HepG2 (cell line): ENCODE data around the gene ZNF485. TPM values are rescaled to one million over a fixed set of nuclear protein-coding genes. Genes with fewer than 3 reads are reported as not detected.

Source experiments
- ATAC-seq: fragments of 200-7000 bp; cut with Tn5 transposase; 3 replicates; pipeline ENCODE4 v1.9.1; 2020; ENCODE audit warnings: mild to moderate bottlenecking, moderate library complexity
- BruUV-seq: library from RNA; stranded (reverse); fragments of 400-500 nt; replicated peaks from 2 replicates; lab custom pipeline; 2021; lab: Mats Ljungman, UMichigan
- CTCF ChIA-PET: fragments of 300-600 bp; formaldehyde crosslinking; extraction: SDS; loops from one replicate; lab custom pipeline; 2021; ENCODE audit warnings: low total read pairs, inconsistent platforms, low intra/inter-chr PET ratio; lab: Yijun Ruan, JAX
- POLR2A ChIA-PET: fragments of 350-600 bp; sonication (Branson Sonifier 250); formaldehyde crosslinking; loops from one replicate; lab custom pipeline; 2020; ENCODE audit warnings: antibody characterized with exemption, inconsistent platforms; lab: Yijun Ruan, JAX
- DNase-seq: peaks from one replicate; pipeline ENCODE4 v3.0.0-alpha.2; 2015; ENCODE audit warnings: low spot score
- FAIRE-seq: peaks from 3 replicates; lab custom pipeline; 2011; peaks lifted over from hg19 to GRCh38; lab: Jason Lieb, UNC
- H2AFZ ChIP-seq: one replicate; pipeline ENCODE4 v1.6.1; 2011; ENCODE audit warnings: low read length, inconsistent platforms
- H3K27ac ChIP-seq: fragments of 300-600 bp; 3 replicates; pipeline ENCODE4 v1.8.0; 2011; ENCODE audit warnings: mixed run types, mild to moderate bottlenecking, mixed read lengths, low read length, inconsistent platforms; ENCODE audit not compliant: insufficient read depth; ENCODE audit errors: extremely low read length
- H3K27me3 ChIP-seq, 2 experiments: fragments of 200-600 bp in 1 of 2; 2 replicates in 1 of 2; 3 replicates in 1 of 2; pipeline versions ENCODE4 v1.6.0 to v1.8.0; 2011; ENCODE audit warnings: low read length in 2 of 2, mild to moderate bottlenecking in 2 of 2, moderate library complexity in 2 of 2, inconsistent platforms in 1 of 2; ENCODE audit not compliant: insufficient read depth in 2 of 2, control insufficient read depth in 1 of 2
- H3K36me3 ChIP-seq, 2 experiments: fragments of 200-600 bp in 1 of 2; replicated peaks in 1 of 2; 2 replicates in 1 of 2; 3 replicates in 1 of 2; pipeline versions ENCODE4 v1.5.1 to v1.8.0; 2011; ENCODE audit warnings: low read length in 2 of 2, inconsistent platforms in 1 of 2; ENCODE audit not compliant: insufficient read depth in 2 of 2, control insufficient read depth in 1 of 2
- H3K4me1 ChIP-seq: 2 replicates; pipeline ENCODE4 v1.5.1; 2012; ENCODE audit warnings: low read length, inconsistent platforms; ENCODE audit not compliant: insufficient read depth
- H3K4me2 ChIP-seq: 2 replicates; pipeline ENCODE4 v1.6.0; 2011; ENCODE audit warnings: low read depth, low read length, inconsistent platforms
- H3K4me3 ChIP-seq, 3 experiments: fragments of 200-600 bp in 1 of 3; sonication (generic), shearing (Covaris generic) in 1 of 3; replicated peaks in 1 of 3; 2 replicates each; pipeline ENCODE4 v1.5.1; 2011 to 2016; ENCODE audit warnings: low read length in 3 of 3, inconsistent platforms in 2 of 3, low read depth in 2 of 3, mild to moderate bottlenecking in 2 of 3, control low read depth in 1 of 3, mixed read lengths in 1 of 3; ENCODE audit not compliant: insufficient read depth in 1 of 3
- H3K79me2 ChIP-seq: one replicate; pipeline ENCODE4 v1.6.1; 2011; ENCODE audit warnings: low read length, inconsistent platforms; ENCODE audit not compliant: insufficient read depth
- H3K9ac ChIP-seq: 2 replicates; pipeline ENCODE4 v1.6.0; 2011; ENCODE audit warnings: mild to moderate bottlenecking, low read depth, low read length, inconsistent platforms; ENCODE audit not compliant: insufficient read depth
- H3K9me3 ChIP-seq: 2 replicates; pipeline ENCODE4 v1.5.1; 2012; ENCODE audit warnings: mild to moderate bottlenecking, low read length
- H4K20me1 ChIP-seq: 2 replicates; pipeline ENCODE4 v1.6.0; 2011; ENCODE audit warnings: inconsistent platforms, mild to moderate bottlenecking, low read length, moderate library complexity; ENCODE audit not compliant: insufficient read depth
- HES4 ChIP-seq: sonication (generic); formaldehyde crosslinking; IDR thresholded peaks from 2 replicates; pipeline ENCODE4 v1.9.0; 2021; ENCODE audit warnings: mild to moderate bottlenecking, missing genetic modification reagents, borderline replicate concordance
- NBN ChIP-seq: fragments of 450-650 bp; conservative IDR thresholded peaks from 2 replicates; pipeline ENCODE4 v1.6.1; 2017
- NCOR1 ChIP-seq: fragments of 200-600 bp; sonication (generic); IDR thresholded peaks from 2 replicates; pipeline ENCODE4 v1.7.0; 2017; ENCODE audit warnings: antibody characterized with exemption, low read length, borderline replicate concordance
- RELA ChIP-seq: sonication (generic); formaldehyde crosslinking; IDR thresholded peaks from 2 replicates; pipeline ENCODE4 v1.4.0; 2020; ENCODE audit warnings: missing genetic modification reagents
- U2AF2 ChIP-seq: fragments of 200-400 bp; formaldehyde crosslinking; IDR thresholded peaks from 2 replicates; pipeline ENCODE4 v1.6.1; 2017; ENCODE audit warnings: low read depth, mild to moderate bottlenecking, low read length
- ZBTB38 ChIP-seq: sonication (generic); formaldehyde crosslinking; IDR thresholded peaks from 2 replicates; pipeline ENCODE4 v1.5.1; 2020; ENCODE audit warnings: mild to moderate bottlenecking, missing genetic modification reagents
- ZNF225 ChIP-seq: sonication (generic); formaldehyde crosslinking; IDR thresholded peaks from 2 replicates; pipeline ENCODE4 v1.4.0; 2020; ENCODE audit warnings: mild to moderate bottlenecking, missing genetic modification reagents
- ZNF598 ChIP-seq: sonication (generic); formaldehyde crosslinking; IDR thresholded peaks from 2 replicates; pipeline ENCODE4 v1.5.1; 2020; ENCODE audit warnings: mild to moderate bottlenecking, missing genetic modification reagents, borderline replicate concordance
- ZNF674 ChIP-seq: sonication (generic); formaldehyde crosslinking; IDR thresholded peaks from 2 replicates; pipeline ENCODE4 v1.5.0; 2020; ENCODE audit warnings: low read depth, mild to moderate bottlenecking, missing genetic modification reagents
- ZNF704 ChIP-seq: sonication (generic); formaldehyde crosslinking; IDR thresholded peaks from 2 replicates; pipeline ENCODE4 v1.8.1; 2023; ENCODE audit warnings: mild to moderate bottlenecking, inconsistent platforms, moderate library complexity, missing genetic modification reagents, borderline replicate concordance
- ZNF709 ChIP-seq: sonication (generic); formaldehyde crosslinking; IDR thresholded peaks from 2 replicates; pipeline ENCODE4 v1.5.0; 2020; ENCODE audit warnings: mild to moderate bottlenecking, missing genetic modification reagents
- ZNF710 ChIP-seq: sonication (generic); formaldehyde crosslinking; IDR thresholded peaks from 2 replicates; pipeline ENCODE4 v1.5.0; 2020; ENCODE audit warnings: mild to moderate bottlenecking, missing genetic modification reagents, borderline replicate concordance
- ZNF761 ChIP-seq: sonication (generic); formaldehyde crosslinking; conservative IDR thresholded peaks from 2 replicates; pipeline ENCODE4 v1.4.0; 2020; ENCODE audit warnings: mild to moderate bottlenecking, missing genetic modification reagents
- WGBS: methylation state at CpG from one replicate; pipeline ENCODE4 v1.1.6; 2017; ENCODE audit warnings: low lambda C conversion rate; 5-methylcytosine and 5-hydroxymethylcytosine counted together
- in situ Hi-C: cut with HindIII; loops from 2 replicates; pipeline ENCODE4 v1.10.0; 2017; ENCODE audit warnings: low pct_unique_long_range_greater_than_20kb; ENCODE audit not compliant: extremely low pct_ligation_motif_present
- intact Hi-C: fragments of 100-400 bp; cut with micrococcal nuclease; formaldehyde crosslinking; loops from one replicate; pipeline ENCODE4 v1.10.0; 2022; ENCODE audit not compliant: unreplicated experiment
- polyA plus RNA-seq, 8 experiments: library from polyadenylated mRNA; depleted of rRNA in 3 of 8; stranded (reverse) in 7 of 8; unstranded in 1 of 8; fragments of >200 nt; fragmentation: Illumina TruSeq in 4 of 8; extraction: Trizol in 4 of 8; gene quantifications; 2 replicates each; pipeline versions ENCODE4 v1.2.1 to v1.2.3, GENCODE V29; 2011 to 2016; ENCODE audit warnings: low read depth in 4 of 8, missing spikeins in 1 of 8, mixed read lengths in 1 of 8; ENCODE audit not compliant: insufficient read depth in 1 of 8
- total RNA-seq, 5 experiments: library from RNA; depleted of rRNA; stranded (reverse); fragments of >200 nt; fragmentation: Illumina TruSeq; extraction: Trizol; gene quantifications; 2 replicates each; pipeline ENCODE4 v1.2.3, GENCODE V29; 2016; ENCODE audit warnings: low read depth in 1 of 5

ZNF485 gene
- total and polyA plus RNA-seq, 2 of the 13 experiments (the other 11 are each of a cell fraction or from before 2014, with no cell fraction given) = 1.4 to 3.3 TPM

- in situ Hi-C loops = no loop called here
- TF ChIP-seq ZNF674 = no peak
- no peak for TF ChIP-seq ZNF709 (CRISPR knock-in tag)
- no peak for TF ChIP-seq NBN
- CTCF ChIA-PET = no interaction called here
- Histone ChIP-seq H3K27ac (no peak overlapping the region), H4K20me1 (no peaks in the 10 kb centered on the region), H3K9ac (no peak overlapping the region), H3K4me1 (no peaks in the 10 kb centered on the region), H3K27me3 (no peaks in the 10 kb centered on the region), H3K4me3 (no peak overlapping the region), H3K4me2 (no peak overlapping the region), H3K79me2 (no peaks in the 10 kb centered on the region), H3K9me3 (no peaks in the 10 kb centered on the region), H2AFZ (no peak overlapping the region), H3K36me3 (no peaks in the 10 kb centered on the region)
- POLR2A ChIA-PET = no interaction called here
- ATAC-seq (no peak), DNase-seq (no peak), FAIRE-seq (no peak)
- WGBS = 80% methylated on average over 5 of the region's 5 CpGs
- intact Hi-C loops = no loop called here
- no TSS peak for BruUV-seq
Observed at GRCh38 chr10:43576062-43576461, 30.2 kb upstream of the ZNF485 start.

- BruUV-seq = no TSS peak
- intact Hi-C loops = no loop called here
- FAIRE-seq = no peak
- Histone ChIP-seq H3K9ac (no peak overlapping the region), H3K4me2 (no peak overlapping the region), H3K79me2 (no peaks in the 10 kb centered on the region), H3K36me3 (no peaks in the 10 kb centered on the region), H3K27me3 (no peaks in the 10 kb centered on the region), H3K4me3 (no peak overlapping the region), H3K9me3 (no peaks in the 10 kb centered on the region), H3K27ac (no peak overlapping the region), H2AFZ (no peak overlapping the region), H3K4me1 (no peaks in the 10 kb centered on the region), H4K20me1 (no peaks in the 10 kb centered on the region)
- no peak for TF ChIP-seq ZNF598
- TF ChIP-seq ZNF225 (CRISPR knock-in tag) = no peak
- no peak for TF ChIP-seq ZBTB38 (CRISPR knock-in tag)
- TF ChIP-seq HES4 (CRISPR knock-in tag) = no peak
- no peak for TF ChIP-seq ZNF710 (CRISPR knock-in tag)
- no peak for TF ChIP-seq NCOR1
- no peak for TF ChIP-seq RELA (CRISPR knock-in tag)
- TF ChIP-seq ZNF761 (CRISPR knock-in tag) = no peak
- TF ChIP-seq ZNF704 (CRISPR knock-in tag) = no peak
- no peak for TF ChIP-seq U2AF2
- 61% methylated on average over 4 of the region's 5 CpGs for WGBS
- in situ Hi-C loops = no loop called here
- ChIA-PET CTCF (no interaction called here), POLR2A (no interaction called here)
- no peak for DNase-seq
- ATAC-seq = no peak
Observed at GRCh38 chr10:43576580-43576979, 29.7 kb upstream of the ZNF485 start.
